Stimulated activated naive CD4-positive, alpha-beta T cell treated with Interleukin-2 at 50 U/mL for 16 hours (primary cell): Measurements from ENCODE around the gene DUSP28.
"Not testable (repeated sequence)": the region's sequence is repeated elsewhere in the genome, so short reads cannot be mapped to it uniquely, and the experiment has no call there.

Experiments used
- DNase-seq: peaks from one replicate; lab custom pipeline; 2025; lab: John Stamatoyannopoulos, UW

Gene DUSP28, protein sequence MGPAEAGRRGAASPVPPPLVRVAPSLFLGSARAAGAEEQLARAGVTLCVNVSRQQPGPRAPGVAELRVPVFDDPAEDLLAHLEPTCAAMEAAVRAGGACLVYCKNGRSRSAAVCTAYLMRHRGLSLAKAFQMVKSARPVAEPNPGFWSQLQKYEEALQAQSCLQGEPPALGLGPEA

GRCh38 chr2:240560084-240560479, at the start of gene DUSP28:
Gene DUSP28 (plus strand): TSS chr2:240560357. CDS start chr2:240560685, 328 bp downstream.
- peak; percentile 88 for DNase-seq

GRCh38 chr2:240510513-240511210, 49.5 kb upstream of the DUSP28 start:
- DNase-seq = no peak

DNA sequence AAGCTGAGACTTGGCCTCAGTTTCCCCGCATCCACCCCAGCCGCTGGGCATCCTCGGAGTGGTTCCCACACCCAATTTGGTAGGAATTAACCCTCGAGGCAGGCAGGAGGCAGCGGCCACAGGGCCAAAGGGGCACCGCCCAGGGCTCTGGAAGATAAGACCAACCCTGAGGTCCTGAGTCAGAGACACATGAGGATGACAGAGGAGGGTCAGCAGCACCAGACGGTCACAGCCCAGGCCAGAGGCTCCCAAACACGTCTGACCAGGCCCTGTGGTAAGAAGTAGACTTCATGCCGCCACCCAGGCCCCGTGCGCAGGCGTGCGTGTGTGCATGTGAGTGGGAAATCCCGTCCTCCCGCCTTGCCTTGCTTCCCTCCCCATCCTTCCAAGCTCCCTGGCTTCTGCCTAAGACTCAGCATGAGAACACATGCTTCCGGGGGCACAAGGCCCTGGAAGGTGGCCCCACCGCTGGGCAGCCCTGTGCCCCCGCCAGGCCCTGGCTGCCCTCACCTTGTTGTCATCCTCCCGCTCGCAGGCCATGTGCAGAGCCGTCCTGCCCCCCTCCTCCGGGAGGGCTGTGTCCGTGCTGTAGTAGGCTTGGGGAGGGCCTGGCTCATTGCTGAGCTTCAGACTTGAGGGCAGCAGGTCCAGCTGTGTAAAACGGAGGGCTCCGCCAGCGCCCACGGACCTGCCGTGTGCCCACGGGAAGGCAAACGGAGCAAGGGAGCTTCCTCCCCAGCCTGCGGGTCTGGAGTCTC, 48.6 kb upstream of the DUSP28 start:
- no peak for DNase-seq

DNA sequence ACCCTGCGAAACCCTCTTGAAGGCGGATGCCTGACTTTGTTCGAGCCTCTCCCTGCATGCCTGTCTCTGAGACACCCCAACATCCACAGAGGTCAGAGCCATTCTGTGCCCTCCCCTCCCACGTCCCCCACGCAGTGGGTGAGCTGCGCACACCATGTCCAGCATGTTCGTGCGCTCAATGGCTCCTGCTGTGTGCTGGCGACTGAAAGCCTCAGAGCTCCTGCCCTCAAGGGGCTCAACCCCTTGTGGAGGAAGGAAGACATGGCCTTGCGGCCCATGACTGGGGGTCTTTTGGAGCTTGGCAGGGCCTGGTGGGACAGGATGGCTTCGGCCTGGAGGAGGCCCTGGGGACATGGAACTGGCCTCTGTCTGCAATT, 48.1 kb upstream of the DUSP28 start:
- DNase-seq = no peak

GRCh38 chr2:240512666-240513535, 47.3 kb upstream of the DUSP28 start:
- no peak for DNase-seq

- DNase-seq = peak; percentile 80
Measured at GRCh38 chr2:240513549-240514287, 46.4 kb upstream of the DUSP28 start.

GRCh38 chr2:240514631-240515030, 45.5 kb upstream of the DUSP28 start:
- no peak for DNase-seq

GRCh38 chr2:240517342-240517741, 42.8 kb upstream of the DUSP28 start:
- DNase-seq = no peak

GRCh38 chr2:240518981-240519380, 41.2 kb upstream of the DUSP28 start:
- DNase-seq = no peak

- DNase-seq = no peak
Measured at GRCh38 chr2:240519396-240520129, 40.6 kb upstream of the DUSP28 start.

- DNase-seq = no peak
Measured at GRCh38 chr2:240520130-240520973, 39.8 kb upstream of the DUSP28 start.

DNA sequence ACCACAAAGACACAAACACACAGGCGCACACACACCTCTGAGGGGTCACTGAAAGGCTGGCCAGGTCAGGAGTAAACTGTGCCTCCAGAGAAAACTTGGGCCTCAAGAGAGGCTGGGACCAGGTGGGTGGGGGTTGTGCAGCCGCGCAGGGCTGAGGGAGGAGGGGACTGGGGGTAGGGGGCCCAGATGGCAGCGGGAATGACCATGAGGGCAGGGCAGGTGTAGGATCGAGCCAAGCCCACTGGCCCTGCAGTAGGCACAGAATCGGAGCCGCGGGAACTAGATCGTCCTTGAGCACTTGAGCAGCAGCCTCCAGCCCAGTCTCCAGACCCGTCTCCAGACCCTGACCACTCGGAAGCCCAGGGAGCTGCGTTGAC, 39.2 kb upstream of the DUSP28 start:
- DNase-seq = no peak

GRCh38 chr2:240521885-240522284, 38.3 kb upstream of the DUSP28 start:
- not testable (repeated sequence) for DNase-seq

GRCh38 chr2:240522406-240522805, 37.8 kb upstream of the DUSP28 start:
- no peak for DNase-seq

DNA sequence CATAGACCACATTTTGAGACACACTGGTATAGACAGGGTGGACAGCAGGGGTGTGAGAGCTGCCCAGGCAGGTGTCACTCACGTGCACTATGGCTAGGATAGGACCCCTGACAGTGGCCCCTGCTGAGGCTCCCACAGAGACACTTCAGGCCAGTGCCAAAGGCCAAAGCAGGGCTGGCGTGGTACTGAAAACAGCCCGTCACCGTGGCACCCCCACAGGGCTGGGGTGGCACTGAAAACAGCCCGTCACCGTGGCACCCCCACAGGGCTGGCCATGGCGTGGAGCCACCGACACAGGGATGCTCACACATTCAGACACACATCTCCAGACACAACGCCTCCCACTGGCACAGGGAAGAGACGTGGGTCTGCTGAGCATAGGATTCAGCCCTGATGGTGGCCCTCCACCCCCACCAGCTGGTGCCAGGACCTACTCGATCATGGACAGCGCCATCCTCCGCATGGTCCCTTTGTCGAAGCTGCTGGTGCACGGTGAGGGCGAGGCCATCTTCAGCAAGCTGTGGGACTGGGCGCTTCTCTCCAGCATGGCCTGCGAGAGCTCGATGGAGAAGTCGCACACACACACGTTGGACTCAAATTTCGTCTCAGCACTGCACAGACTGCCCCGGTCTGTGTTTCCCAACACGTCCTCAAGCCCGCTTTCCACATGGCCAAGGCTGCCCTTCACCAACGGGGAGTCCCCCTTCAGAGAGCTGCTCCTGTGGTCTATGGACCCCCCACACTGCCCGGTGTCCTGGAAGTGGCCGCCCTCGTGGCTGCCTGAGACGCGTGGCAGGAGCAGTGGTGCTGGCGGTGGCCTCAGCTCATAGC, 36.5 kb upstream of the DUSP28 start:
- no peak for DNase-seq

DNA sequence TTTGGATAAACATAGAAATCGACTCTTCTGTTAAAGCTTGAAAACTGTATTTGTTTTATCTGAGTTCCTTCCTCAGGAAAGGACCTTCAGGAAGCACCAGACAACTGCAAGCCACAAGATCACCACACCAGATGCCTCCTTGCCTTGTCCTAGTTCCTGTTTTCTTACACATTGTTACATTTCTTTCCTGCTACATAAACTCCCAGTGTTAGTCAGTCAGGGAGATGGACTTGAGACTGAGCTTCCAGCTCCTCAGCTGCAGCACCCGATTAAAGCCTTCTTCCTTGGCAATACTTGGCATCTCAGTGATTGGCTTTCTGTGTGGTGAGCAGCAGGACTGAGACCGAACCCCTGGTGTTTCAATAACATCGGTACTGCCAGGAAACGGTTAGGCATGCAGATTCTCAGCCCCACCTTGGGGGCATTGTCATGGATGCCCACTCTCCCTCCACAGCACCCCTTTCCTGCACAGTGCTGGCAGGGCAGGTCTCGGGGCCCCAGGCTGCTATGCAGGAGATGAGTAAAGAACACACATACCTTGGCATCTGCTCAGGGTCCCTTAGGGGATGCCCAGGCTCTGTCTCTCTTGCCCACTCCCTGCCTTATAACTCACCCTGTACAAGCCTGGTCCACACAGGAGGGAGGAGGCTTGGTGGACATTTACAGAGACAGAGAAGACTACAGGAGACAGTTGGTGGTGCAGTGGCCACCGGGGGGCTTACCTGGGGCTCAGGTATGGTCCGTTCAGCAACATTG, 35.0 kb upstream of the DUSP28 start:
- DNase-seq = no peak

- DNase-seq = no peak
Measured at GRCh38 chr2:240525802-240526201, 34.4 kb upstream of the DUSP28 start.

- DNase-seq = no peak
Measured at GRCh38 chr2:240526521-240526920, 33.6 kb upstream of the DUSP28 start.
